NCI-H226 (cell line): ENCODE results near the gene RSPH6A.
"Not testable (repeated sequence)": the region's sequence is repeated elsewhere in the genome, so short reads cannot be mapped to it uniquely, and the experiment has no call there.

Source experiments
- DNase-seq: peaks from one replicate; pipeline ENCODE4 v3.0.0-alpha.2; 2015

RSPH6A gene

DNA sequence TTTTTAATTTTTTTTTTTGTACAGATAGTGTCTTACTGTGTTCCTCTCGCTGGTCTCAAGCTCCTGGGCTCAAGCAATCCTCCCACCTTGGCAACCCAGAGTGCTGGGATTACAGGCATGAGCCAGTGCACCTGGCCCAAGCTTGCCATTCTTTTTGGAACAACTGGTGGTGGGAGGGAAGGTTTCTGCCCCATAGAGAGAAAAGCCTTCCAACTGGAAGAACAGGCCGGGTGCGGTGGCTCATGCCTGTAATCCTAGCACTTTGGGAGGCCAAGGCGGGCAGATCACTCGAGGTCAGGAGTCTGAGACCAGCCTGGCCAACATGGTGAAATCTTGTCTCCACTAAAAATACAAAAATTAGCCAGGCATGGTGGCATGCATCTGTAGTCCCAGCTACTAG is 15.6 kb downstream of the RSPH6A start:
- not testable (repeated sequence) for DNase-seq

- peak; percentile 80 for DNase-seq
These were observed 16.1 kb downstream of the RSPH6A start for GRCh38 chr19:45798995-45799517.

- DNase-seq, result no peak
These were observed 20.5 kb downstream of the RSPH6A start for GRCh38 chr19:45794627-45795026.

DNA sequence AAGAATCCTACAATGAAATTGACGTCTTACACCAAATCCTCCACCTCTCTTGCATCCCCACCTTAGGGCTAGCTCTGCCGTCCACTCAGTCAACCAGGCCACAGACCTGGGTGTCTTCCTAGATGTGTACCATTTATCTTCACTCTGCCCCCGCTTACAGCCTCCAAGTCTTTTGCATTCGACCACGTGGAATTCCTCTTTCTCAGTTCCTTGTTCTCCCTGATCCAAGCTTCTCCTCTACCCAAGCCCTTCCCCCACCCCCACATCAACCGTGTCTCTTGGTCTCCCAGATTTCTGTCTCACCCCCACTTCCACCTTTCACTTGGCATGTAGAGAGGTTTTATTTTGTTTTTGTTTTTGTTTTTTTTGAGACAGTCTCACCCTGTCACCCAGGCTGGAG is 21.2 kb downstream of the RSPH6A start:
- no peak for DNase-seq

GRCh38 chr19:45793178-45793564 is 21.9 kb downstream of the RSPH6A start:
- DNase-seq, result no peak

GRCh38 chr19:45792470-45793177 is 22.5 kb downstream of the RSPH6A start, which contains the start of gene DMWD:
DMWD (minus strand) TSS chr19:45792845; CDS start chr19:45792756, 89 bp downstream.
- DNase-seq, result peak; percentile 93

- no peak for DNase-seq
These were observed 23.2 kb downstream of the RSPH6A start for GRCh38 chr19:45791744-45792469.

- no peak for DNase-seq
These were observed 24.2 kb downstream of the RSPH6A start for GRCh38 chr19:45790942-45791341.

GRCh38 chr19:45789035-45789786 is 25.9 kb downstream of the RSPH6A start:
- no peak for DNase-seq

GRCh38 chr19:45786533-45786894 is 28.6 kb downstream of the RSPH6A start:
- no peak for DNase-seq

GRCh38 chr19:45785781-45786532 is 29.2 kb downstream of the RSPH6A start:
- no peak for DNase-seq

DNA sequence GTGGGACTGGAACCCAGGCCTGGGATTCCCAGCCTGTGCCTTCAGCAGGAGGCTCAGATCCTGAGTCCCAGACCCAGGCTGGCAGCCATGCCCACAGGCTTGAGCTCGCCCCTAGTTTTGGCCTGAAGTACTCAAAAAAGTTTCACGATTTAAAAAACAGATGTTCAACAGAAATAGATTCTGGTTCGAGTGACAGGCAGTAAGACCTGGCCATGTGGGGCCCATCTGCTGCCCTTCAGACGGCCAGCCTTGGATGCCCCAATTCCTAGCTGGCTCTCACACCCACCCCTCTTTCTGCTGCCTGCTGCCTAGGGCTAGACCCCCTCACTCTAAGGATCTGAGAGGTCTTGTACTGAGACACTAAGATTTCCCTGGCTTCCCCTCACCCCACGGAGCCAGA is 30.0 kb downstream of the RSPH6A start:
- no peak for DNase-seq

DNA sequence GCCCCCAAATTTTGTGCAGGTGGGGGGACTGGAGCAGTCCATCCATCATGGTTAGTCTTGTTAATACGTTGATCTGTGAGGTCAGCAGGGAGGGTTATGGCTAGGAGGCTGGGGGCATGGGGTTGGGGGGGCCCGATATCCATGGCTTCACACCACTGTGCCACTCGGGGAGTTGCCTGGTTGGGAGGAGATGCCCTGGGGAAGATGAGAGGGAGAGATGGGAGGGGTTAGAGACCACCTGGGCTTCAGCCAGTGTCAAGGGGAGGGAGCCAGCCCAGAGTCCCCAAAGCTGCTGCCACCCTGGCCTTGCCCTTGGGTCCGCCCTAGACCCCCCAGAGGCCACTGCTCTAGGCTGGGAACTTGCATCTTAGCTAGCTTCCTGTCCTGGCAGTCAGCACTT is 31.0 kb downstream of the RSPH6A start:
- DNase-seq, result no peak

GRCh38 chr19:45782820-45783785 is 32.0 kb downstream of the RSPH6A start:
- DNase-seq, result peak; percentile 73

GRCh38 chr19:45782162-45782691 is 32.9 kb downstream of the RSPH6A start, which contains the start of gene DMPK:
DMPK (minus strand) TSS chr19:45782490; CDS start chr19:45782352, 138 bp downstream.
- DNase-seq, result no peak

DNA sequence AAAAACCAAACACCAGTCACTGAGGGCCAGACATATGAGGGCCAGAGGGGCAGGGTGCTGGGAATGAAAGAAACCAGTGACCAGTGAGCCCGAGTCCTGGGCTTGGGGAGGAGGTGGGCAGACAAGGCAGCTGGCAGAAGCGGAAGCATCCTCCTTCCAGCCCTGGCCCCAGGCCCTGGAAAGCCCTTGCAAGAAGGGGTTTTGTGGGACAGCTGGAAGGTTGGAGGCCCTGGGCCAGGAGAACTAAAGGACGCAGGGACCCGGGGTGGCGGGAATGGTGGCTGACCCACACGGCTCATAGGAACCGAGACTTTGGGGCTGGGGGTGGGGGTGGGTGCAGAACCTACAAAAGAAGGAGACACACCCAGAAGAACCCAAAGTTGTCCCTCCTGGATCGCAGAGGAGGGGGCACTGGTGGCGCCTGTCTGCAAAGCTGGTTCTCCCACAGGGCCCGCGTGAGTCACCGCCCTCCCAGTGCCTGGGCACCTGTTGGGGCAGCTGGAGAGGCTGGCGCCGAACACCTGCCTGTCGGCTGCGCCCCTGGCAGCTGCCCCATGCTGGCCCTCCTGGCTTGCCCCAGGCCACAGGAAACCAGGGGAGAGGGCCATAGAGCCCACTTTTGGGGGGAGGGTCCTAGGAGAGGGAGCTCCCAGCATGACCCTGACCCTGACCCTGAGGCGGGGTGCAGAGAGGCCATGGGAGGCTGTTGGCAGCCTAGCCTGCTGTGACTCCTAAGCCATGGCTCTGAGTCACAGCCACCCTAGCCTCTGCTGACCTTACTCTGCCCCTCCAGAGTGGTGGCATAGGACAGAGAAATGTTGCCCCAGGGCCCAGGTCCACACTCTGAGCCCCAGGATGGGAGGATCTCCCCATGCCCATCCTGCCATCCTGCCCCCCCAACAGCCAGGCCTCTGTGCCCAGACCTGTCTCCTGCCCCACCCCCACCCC is 33.6 kb downstream of the RSPH6A start:
- no peak for DNase-seq

DNA sequence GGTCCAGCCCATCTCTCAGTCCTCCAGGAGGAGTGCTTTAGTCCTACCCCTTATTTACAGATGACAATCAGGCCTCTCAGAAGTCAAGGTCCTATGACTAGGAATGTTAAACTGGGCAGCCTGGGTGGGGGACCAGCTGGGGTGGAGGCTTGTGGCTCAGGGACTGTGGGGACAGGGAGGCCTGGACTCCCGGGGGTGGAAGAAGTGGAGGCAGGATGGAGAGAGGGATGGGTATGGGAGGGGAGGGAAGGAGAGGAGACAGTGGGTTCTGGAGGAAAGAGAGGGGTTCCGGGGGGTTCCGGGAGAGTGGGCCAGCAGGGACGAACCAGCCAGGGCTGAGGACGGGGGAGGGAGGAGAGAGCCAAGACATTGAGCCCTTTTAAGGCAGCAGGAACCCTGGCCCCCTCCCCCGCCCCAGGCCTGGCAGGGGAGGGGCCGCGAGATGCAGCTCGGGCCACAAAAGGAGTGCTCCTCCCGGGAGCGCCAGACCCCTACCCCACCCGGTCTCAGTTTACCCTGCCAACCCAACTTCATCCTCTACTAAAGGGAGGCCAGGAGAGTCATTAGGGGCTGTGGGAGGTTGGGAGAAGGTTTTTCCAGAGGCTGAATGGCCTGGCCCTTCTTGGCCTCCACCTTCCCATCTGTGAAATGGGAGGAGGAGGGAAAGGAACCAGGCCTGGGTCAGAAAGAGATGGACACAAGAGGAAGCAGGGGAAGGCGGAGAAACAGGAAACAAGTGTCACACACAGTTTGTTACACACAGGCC is 34.5 kb downstream of the RSPH6A start:
- DNase-seq, result no peak

DNA sequence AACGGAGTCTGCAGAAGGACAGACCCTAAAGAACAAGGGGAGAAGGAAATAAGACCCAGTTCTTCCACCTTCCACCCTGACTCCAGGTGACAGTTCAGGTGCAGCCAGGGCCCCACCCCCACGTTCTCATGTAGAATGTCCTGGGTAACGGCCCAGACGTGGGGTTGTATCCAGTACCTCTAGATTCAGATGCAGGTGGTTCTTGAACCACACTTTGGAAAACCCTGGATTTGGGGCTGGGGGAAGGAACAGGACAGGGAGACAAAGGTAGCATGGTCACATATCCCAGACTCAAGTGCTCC is 35.0 kb downstream of the RSPH6A start:
- no peak for DNase-seq
